GM13977 (cell line): ENCODE measurements around the gene GPR68.
"Not testable (repeated sequence)": the region's sequence is repeated elsewhere in the genome, so short reads cannot be mapped to it uniquely, and the experiment has no call there.

Source experiments
- DNase-seq: peaks from one replicate; pipeline ENCODE4 v3.0.0; 2012; ENCODE audit warnings: low spot score
- in situ Hi-C: fragments of 300-500 bp; cut with MboI; formaldehyde crosslinking; loops from one replicate; pipeline ENCODE4 v1.12.0; 2022; ENCODE audit warnings: low sequenced_read_pairs, low pct_unique_long_range_greater_than_20kb, mixed read lengths, inconsistent platforms; ENCODE audit not compliant: unreplicated experiment
- TF ChIP-seq, protein P1 (sequence below): IDR thresholded peaks from 2 replicates; pipeline ENCODE4 v1.5.1; 2012; ENCODE audit warnings: mild to moderate bottlenecking, control low read depth; ENCODE audit not compliant: insufficient read depth; ENCODE audit errors: extremely low read depth, missing control alignments

The GPR68 gene

DNA sequence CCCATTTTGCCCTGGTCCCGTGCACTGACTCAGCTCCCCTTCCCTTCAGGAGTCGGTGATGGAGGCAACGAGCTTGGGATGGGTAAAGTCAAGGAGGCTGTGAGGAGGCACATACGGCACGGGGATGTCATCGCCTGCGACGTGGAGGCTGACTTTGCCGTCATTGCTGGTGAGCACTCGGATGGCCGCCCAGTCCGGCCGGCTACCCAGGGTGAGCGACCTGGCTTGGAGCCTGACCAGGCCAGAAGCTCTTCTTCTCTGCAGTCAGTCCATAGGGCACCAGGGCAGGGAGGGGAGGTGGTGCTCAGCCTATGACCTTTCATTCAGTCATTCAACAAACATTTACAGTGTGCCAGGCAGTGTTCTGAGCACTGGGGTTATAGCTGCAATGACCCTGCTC is 39.8 kb downstream of the GPR68 start:
- DNase-seq = no peak
- in situ Hi-C loops = no loop called here
- TF ChIP-seq, protein P1, sequence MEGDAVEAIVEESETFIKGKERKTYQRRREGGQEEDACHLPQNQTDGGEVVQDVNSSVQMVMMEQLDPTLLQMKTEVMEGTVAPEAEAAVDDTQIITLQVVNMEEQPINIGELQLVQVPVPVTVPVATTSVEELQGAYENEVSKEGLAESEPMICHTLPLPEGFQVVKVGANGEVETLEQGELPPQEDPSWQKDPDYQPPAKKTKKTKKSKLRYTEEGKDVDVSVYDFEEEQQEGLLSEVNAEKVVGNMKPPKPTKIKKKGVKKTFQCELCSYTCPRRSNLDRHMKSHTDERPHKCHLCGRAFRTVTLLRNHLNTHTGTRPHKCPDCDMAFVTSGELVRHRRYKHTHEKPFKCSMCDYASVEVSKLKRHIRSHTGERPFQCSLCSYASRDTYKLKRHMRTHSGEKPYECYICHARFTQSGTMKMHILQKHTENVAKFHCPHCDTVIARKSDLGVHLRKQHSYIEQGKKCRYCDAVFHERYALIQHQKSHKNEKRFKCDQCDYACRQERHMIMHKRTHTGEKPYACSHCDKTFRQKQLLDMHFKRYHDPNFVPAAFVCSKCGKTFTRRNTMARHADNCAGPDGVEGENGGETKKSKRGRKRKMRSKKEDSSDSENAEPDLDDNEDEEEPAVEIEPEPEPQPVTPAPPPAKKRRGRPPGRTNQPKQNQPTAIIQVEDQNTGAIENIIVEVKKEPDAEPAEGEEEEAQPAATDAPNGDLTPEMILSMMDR = no peak

DNA sequence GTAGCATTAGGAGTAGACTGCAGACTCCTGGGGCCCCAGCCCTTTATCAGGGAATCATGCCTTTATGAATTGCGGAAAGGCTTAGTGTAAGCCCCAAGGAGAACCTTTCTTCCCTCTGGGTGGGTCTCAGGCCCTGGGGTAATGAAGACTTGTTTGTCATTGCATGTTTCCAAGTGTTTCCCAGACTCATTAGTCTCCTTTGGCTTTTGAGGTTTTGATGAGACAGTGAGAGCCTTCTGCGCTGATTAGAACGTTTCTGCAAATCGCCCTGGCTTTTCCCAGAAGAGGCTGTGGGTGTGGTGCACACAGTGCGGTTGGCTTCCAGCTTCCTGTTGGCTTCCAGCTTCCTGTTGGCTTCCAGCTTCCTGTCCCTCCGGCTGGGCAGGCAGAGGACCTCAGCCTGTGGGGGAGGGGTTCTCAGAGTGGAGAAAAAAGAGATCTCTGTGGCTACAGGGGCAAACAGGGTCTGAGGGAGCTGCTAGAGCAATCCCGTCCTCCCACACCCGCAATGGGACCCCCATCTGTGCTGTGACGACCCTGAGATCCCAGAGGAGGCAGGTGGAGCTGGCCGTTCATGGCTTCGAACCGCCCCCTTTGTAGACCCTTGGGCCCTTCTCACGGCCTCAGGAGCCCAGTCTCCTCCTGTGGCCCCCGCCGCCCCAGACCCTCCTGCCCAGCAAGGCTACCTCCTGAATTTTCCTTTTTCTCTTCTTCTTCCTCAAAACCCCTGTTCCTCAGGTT is 42.1 kb downstream of the GPR68 start:
- in situ Hi-C loops = no loop called here
- TF ChIP-seq, protein P1 = no peak
- DNase-seq = no peak

GRCh38 chr14:91200802-91201201 is 43.7 kb downstream of the GPR68 start:
- in situ Hi-C loops, DNase-seq: not testable (repeated sequence)

DNA sequence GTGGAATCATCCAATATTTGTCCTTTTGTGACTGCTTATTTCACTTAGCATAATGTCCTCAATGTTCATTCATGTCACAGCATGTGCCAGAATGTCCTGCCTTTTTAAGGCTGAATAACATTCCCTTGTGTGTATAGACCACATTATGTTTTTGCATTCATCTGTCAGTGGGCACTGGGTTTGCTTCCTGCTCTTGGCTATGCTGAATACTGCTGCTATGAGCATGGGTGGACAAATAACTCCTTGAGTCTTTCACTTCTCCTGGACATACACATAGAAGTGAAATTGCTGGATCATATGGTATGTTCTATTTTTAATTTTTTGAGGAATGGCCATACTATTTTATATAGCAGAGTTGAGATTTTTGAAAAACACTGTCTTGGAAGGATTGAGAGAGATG is 46.9 kb downstream of the GPR68 start:
- in situ Hi-C loops = loop anchor here (25.0 kb wide), 1 partner anchor 240 kb away; no protein-coding TSS in a partner anchor
- DNase-seq = no peak
- TF ChIP-seq, protein P1 = no peak

DNA sequence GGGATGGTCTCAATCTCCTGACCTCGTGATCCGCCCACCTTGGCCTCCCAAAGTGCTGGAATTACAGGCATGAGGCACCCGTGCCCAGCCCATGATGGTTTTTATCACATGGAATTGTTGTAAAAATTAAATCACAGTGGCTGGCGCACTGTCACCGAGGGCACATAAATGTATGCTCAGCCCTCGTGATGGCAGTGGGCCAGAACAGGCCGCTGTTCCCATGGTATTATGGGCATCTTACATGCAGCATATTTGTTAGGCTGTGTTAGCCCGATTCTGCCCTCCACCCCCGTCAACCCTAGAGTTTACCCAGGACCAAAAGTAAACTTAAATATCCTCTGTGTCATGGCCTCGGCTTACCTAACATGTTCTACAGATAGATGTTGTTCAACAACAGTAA is 48.6 kb downstream of the GPR68 start:
- DNase-seq = no peak
- in situ Hi-C loops = loop anchor here (25.0 kb wide), 1 partner anchor 241 kb away; no protein-coding TSS in a partner anchor
- TF ChIP-seq, protein P1 = no peak

- TF ChIP-seq, protein P1 = no peak
- no peak for DNase-seq
- in situ Hi-C loops = loop anchor here (25.0 kb wide), 1 partner anchor 244 kb away; no protein-coding TSS in a partner anchor
Measured at GRCh38 chr14:91193069-91193468, 51.4 kb downstream of the GPR68 start.

DNA sequence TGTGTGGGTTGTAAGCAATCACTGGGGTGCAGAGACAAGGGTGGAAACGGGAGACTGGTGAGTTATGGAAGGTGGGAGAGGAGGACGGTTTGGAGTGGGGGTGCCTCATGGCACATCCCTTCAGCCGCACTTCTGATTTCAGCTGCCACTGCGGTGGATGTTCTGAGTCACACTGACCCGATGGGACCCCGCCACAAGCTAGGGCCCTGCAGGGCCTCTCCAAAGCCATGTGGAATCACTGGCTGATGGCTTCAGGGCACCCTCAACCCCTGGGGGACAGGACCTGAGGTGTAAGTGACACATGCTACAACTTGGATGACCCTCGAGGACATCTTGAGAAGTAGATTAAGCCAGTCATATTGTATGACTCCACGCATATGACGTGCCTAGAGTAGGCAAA is 53.7 kb downstream of the GPR68 start:
- in situ Hi-C loops = loop anchor here (25.0 kb wide), 1 partner anchor 246 kb away; no protein-coding TSS in a partner anchor
- TF ChIP-seq, protein P1 = no peak
- DNase-seq = no peak
